ENCODE data around the gene XRCC1.
"Not testable (repeated sequence)": the region's sequence is repeated elsewhere in the genome, so short reads cannot be mapped to it uniquely, and the experiment has no call there.

The XRCC1 gene

GRCh38 chr19:43545981-43546380 lies 29.3 kb downstream of the XRCC1 start:
- no peak for DNase-seq (ENCODE audit: low read depth)

- no peak for DNase-seq (ENCODE audit: low read depth)
Measured at GRCh38 chr19:43545276-43545675, 30.1 kb downstream of the XRCC1 start.

DNA sequence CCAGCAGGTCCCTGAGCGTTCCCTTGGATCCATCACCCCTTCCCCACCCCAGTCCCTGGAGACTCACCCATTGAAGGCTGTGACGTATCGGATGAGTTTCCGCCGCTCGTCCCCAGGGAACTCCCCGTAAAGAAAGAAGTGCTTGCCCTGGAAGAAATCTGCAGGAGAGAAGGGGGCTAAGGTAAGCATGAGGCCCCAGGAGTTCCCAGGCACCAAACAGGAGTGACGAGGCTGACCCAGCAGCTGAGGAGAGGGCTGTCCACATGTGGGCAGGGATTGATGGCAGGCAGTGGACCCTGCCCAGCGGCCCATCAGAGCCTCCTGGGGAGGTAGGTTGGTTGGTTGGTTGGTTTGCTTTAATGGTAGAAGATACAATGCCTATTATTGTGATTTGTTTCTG lies 31.2 kb downstream of the XRCC1 start:
- DNase-seq (ENCODE audit: low read depth): no peak

- DNase-seq (ENCODE audit: low read depth): no peak
Measured at GRCh38 chr19:43541920-43542650, 33.2 kb downstream of the XRCC1 start.

GRCh38 chr19:43540381-43540780 lies 34.9 kb downstream of the XRCC1 start:
- DNase-seq (ENCODE audit: low read depth): no peak

- no peak for DNase-seq (ENCODE audit: low read depth)
Measured at GRCh38 chr19:43538922-43539321, 36.4 kb downstream of the XRCC1 start.

DNA sequence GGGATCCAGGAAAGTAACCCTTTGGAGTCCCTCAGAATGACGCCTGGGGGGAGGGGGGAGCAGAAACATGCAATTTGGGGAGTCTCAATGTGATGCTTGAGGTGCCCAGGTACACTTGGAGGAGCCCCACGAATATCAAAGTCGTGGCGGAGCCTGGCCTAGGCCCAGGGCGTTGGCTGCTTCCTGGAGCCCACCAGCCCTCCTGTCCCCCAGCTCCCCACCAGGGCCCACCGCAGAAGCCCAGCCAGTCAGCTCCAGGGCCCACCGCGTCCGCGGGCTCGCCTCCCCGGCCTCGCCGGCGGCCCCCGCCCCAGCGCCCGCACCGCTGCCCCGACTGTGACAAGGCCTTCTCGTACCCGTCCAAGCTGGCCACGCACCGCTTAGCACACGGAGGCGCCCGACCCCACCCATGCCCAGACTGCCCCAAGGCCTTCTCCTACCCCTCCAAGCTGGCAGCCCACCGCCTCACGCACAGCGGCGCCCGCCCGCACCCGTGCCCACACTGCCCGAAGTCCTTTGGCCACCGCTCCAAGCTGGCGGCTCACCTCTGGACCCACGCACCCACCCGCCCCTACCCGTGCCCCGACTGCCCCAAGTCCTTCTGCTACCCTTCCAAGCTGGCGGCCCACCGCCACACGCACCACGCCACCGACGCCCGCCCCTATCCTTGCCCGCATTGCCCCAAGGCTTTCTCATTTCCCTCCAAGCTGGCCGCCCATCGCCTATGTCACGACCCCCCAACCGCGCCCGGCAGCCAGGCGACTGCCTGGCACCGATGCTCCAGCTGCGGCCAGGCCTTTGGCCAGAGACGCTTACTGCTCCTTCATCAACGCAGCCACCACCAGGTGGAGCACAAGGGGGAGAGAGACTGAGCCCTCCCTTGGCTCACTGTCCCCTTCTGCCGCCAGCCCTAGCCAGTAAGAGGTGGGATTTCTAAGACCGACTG lies 40.2 kb downstream of the XRCC1 start:
- no peak for DNase-seq (ENCODE audit: low read depth)

GRCh38 chr19:43534305-43534815 lies 41.0 kb downstream of the XRCC1 start:
- no peak for DNase-seq (ENCODE audit: low read depth)

- DNase-seq (ENCODE audit: low read depth): peak; percentile 99
Measured at GRCh38 chr19:43533546-43534304, 41.6 kb downstream of the XRCC1 start.

DNA sequence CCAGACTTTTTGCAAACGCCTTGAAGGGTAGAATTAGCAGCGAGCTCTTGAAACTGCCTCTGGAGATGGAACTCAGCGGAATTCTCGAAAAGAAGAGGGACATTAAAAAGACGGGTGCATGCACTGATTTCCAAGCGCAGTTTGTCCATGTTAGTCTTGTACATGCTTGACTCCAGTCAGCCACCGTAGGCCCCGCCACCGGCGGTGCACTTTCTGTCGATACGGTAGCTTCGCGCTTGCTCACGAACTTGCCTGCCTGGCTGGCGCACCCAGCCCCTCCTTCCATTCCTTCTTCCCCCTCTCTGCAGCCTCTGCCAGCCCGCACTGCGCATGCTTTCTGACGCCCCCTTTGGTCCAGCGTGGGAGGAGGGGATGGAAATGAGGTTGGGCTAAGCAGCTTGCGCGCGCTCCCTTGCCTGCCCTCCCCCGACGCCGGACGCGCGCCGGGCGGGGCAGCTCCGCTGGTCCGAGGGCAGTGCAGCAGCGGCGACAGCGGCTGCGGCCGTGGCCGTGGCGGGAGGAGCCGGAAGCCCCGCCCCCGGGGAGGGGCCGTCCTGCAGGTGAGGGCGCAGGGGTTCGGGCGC lies 42.3 kb downstream of the XRCC1 start, which contains the start of gene ZNF575:
ZNF575 (plus strand) TSS at position 227 of the 584 bp plus-strand sequence. CDS start 1,235 bp downstream, outside the sequence.
- peak; percentile 80 for DNase-seq (ENCODE audit: low read depth)

DNA sequence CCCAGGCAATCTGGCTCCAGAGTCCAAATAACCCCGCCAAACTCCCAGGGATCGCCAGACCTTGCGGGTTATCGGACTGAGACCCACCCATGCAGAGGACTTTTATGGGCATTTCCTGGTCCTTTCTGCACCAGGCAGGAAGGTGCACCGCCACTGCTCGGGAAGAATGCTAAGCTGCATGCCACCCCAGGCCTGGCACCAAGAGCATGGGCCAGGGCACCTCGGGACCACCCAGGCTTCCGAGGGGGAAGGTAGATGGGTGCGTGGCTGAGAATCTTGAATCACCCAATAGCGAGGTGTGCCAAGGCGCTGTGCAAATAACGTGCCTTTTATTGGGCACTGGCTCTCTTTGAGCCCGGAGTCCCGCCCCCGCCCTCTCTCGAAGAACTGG lies 42.8 kb downstream of the XRCC1 start:
- DNase-seq (ENCODE audit: low read depth): no peak

DNA sequence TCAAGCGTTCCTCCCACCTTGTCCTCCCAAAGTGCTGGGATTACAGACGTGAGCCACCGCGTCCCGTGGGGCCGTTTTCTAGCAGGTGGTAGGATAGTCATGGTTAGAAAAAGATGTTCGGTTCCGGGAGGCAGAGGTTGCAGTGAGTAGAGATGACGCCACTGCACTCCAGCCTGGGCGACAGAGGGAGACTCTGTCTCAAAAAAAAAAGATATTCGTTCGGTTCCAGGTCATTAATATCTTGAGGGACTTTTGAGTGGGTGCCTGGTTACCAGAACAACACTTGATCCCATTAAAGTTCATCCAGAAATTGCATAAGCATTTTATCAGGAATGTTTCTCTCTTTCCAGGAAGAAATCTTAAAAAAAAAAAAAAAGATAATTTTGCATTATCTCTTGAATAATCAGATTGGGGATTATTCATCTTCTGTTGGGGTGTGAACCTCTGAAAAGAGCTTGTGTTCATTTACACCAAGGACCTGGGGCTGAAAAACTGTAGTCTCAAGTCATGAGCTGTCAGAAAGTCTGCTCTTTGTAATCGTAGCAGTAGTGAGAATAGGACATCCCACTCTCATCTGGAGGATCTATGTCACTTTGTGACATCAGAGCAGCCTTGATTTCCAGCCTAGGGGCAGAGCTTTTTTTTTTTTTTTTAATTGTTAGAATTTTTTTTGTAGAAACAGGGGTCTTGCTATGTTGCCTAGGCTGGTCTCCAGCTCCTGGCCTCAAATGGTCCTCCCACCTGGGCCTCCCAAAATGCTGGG lies 47.3 kb downstream of the XRCC1 start:
- no peak for DNase-seq (ENCODE audit: low read depth)

- DNase-seq (ENCODE audit: low read depth): no peak
Measured at GRCh38 chr19:43526884-43527859, 48.2 kb downstream of the XRCC1 start, which contains the start of gene ETHE1. Gene ETHE1, minus strand, starts transcription at chr19:43527201. Its CDS starts 24 bp downstream, at chr19:43527177.

DNA sequence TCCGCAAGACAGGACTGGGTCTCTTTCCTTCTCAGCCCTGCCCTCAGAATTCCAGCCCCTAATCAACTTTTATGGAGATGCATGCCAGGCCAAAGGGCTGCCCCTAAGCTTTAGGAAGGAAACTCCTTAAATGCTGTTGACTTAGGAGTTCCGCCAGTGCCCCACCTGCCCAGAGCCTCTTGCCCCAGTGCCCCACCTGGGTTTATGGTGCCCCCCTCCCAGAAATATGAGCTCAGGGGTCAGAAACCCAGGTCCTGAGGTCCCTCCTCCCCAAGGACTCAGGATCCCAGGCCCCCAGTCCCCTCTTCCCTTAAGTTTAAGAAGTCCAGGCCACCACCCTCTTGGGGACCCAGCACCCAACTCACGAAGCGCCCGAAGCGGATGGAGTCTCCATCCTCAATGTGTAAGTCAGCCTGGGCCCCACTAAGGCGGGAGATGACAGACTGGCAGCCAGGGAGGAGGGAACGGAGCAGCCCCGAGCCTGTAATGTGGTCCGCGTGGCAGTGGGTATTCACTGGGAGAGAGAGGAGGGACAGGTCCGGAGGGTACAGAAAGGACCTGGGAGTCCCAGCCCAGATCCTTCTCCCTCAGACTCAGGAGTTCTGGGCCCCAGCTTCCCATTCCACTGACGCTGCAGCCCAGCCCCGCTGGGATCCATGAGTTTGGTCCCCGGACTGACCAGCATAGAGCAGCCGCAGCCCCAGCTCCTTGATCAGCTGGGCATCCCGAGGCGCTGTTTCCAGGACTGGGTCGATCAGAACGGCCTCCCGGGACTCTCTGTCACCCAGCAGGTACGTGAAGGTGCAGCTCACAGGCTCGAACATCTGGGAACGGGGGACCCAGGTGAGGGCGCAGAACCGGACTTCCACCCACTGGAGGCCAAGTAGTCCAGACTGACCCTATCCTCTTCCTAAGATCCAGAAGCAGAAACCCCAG lies 49.2 kb downstream of the XRCC1 start:
- DNase-seq (ENCODE audit: low read depth): no peak

DNA sequence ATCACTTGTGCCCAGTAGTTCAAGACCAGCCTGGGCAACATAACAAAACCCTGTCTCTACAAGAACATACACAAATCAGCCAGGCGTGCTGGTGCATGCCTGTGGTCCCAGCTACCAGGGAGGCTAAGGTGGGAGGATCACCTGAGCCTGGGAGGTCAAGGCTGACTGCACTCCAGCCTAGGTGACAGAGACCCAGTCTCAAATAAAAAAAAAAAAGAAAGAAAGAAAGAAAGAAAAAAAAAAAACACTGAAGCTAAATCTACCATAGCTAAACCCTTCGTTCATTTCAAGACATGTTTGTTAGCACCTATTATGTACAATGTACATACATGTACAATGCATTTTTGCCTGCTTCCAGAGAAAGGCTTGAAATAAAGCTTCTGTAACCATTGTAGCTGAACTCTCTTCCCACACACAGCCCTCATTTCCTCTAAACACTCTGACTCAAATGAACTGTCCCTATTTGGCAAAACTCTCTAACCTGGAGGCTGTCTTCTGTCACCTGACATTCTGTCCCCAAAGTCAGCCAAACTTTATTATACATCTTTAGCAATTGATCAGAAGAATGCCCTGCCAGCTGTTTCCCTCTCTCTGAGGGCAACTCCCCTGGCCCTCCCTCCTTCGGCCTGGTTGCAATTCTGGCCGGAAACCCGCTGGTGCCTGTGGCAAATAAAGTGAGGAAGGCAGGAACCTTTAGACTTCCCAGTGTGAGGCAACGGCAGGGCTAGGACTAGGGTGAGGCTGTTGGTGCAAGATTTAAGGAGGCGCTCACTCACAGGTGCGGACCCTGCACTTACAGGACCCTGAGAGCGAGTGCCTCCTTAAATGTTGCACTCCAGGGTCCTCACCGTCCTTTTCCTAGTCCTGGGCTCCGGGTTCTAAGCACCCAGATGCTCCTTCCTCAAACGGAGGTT lies 50.1 kb downstream of the XRCC1 start:
- DNase-seq (ENCODE audit: low read depth): no peak

DNA sequence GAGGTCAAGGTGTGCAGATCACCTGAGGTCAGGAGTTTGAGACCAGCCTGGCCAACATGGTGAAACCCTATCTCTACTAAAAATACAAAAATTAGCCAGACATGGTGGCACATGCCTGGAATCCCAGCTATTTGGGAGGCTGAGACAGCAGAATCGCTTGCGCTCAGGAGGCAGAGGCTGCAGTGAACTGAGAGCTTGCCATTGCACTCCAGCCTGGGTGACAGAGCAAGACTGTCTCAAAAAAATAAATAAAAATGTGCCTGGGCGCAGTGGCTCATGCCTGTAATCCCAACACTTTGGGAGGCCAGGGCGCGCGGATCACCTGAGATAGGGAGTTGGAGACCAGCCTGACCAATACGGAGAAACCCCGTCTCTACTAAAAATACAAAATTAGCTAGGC lies 51.6 kb downstream of the XRCC1 start:
- DNase-seq (ENCODE audit: low read depth): not testable (repeated sequence)

DNA sequence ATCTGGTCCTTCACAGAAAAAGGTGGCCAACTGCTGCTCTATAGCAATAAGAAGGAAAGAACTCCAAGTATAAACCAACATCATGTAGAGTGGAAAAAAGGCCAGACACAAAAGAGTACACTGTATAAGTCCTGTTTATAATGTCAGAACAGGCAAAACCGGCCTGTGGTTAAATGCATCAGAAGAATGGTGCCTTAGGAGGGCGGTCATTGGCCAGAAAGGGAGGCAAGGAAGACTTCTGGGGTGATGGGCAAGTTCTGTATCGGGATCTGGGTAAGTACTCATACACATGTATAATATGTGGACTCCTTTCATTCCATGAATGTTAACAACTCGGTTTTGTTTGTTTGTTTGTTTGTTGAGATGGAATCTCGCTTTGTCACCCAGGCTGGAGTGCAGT lies 52.4 kb downstream of the XRCC1 start:
- DNase-seq (ENCODE audit: low read depth): no peak
